Adipose tissue (tissue), 3 donors: ENCODE measurements around the gene TBRG4. TPM values are rescaled to one million over a fixed set of nuclear protein-coding genes. Genes with fewer than 3 reads are reported as not detected.

Experiments
- H3K27ac ChIP-seq: one replicate; pipeline ENCODE4 v1.5.1; 2013; ENCODE audit warnings: low read depth, low read length
- WGBS, 3 donors: extraction: QIAGEN DNeasy Blood & Tissue Kit; methylation state at CpG; one replicate each; pipeline ENCODE4 v1.1.7; 2013; 5-methylcytosine and 5-hydroxymethylcytosine counted together
- polyA plus RNA-seq, 3 donors: library from polyadenylated mRNA; stranded (reverse); fragments of 200-250 nt; gene quantifications; one replicate each; pipeline ENCODE4 v1.2.3, GENCODE V29; 2013
- donor health status: healthy with polysubstance abuse.
- donor health status: Bipolar disorder and iron deficiency.
- donor health status: healthy.

The TBRG4 gene
- polyA plus RNA-seq, 3 donors: 25.3 to 45.6 (median 27.1) TPM

DNA sequence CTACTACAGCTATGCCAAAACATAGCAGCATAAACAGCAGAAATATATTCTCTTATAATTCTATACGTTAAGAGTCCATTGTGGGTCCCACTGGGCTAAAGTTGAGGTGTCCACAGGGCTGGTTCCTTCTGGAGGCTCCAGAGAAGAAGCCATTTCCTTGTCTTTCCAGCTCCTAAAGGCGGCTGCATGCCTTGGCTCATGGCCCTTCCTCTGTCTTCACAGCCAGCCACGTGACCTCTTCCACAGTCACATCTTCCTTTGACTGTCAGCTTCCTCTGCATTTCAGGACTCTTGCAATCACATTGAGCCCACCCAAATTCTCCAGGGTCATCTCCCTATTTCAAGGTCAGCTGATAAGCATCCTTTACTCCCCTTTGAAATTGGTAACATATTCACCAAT lies 40.0 kb downstream of the TBRG4 start:
- H3K27ac ChIP-seq: no peak overlapping the region
- WGBS, 3 donors: 65 to 87% (median 71%) methylated on average over 3 of the region's 3 CpGs

DNA sequence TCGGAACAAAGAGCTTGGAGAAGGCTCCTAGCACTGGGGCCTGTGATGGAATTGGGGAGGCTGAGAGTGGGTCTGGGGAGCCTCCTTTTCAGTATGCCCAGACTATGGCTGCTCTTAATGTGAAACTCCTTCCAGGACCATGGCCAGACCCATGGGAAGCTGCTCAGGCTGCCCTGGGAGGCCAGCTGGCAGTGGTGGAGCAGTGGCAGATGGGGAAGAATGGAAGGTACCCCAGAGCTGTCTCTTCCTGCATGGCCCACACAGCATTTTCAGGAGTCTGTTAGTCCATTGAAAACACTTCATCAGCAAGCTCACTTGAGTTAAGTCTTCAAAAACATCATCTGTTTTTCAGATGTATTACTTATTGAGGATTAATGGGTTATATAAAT lies 41.2 kb downstream of the TBRG4 start:
- WGBS, 3 donors: 88 to 96% (median 92%) methylated on average over 1 of the region's 1 CpG
- H3K27ac ChIP-seq: no peak overlapping the region

DNA sequence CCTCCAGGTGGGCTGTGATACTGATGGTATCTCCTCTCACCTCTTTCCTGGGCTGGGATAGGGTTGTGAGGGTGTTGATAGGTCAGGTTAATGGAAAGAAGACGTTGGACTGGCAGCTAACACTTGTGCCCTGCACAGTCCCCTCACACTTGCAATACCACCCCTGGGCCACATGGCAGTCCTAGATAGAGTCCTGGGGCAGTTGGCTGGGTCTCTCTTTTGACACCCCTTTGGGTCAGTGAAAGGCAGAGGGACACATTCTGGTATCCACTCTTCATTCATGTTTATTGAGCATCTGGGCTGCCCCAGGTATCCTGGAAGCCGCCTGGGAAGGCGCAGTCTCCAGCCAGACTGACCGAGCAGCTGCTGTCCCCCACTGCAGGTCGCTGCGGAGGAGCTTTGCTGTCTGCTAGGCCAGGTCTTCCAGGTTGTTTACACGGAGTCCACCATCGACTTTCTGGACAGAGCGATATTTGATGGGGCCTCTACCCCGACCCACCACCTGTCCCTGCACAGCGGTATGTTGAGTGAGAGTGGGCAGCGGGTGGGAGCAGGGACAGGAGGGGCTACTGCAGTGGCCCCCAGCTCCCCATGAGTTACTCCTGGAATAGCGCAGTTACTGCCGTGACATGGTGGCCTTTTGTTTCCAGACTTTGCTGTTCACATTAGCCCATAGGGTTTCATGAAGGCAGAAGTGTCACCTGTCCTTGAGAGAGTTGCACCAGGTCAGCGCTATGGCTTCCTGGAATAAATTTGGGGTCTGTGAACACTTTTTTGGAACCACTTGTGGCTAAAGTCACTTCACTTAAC lies 41.8 kb downstream of the TBRG4 start:
- 89 to 96% (median 93%) methylated on average over 15 of the region's 15 CpGs for WGBS, 3 donors

DNA sequence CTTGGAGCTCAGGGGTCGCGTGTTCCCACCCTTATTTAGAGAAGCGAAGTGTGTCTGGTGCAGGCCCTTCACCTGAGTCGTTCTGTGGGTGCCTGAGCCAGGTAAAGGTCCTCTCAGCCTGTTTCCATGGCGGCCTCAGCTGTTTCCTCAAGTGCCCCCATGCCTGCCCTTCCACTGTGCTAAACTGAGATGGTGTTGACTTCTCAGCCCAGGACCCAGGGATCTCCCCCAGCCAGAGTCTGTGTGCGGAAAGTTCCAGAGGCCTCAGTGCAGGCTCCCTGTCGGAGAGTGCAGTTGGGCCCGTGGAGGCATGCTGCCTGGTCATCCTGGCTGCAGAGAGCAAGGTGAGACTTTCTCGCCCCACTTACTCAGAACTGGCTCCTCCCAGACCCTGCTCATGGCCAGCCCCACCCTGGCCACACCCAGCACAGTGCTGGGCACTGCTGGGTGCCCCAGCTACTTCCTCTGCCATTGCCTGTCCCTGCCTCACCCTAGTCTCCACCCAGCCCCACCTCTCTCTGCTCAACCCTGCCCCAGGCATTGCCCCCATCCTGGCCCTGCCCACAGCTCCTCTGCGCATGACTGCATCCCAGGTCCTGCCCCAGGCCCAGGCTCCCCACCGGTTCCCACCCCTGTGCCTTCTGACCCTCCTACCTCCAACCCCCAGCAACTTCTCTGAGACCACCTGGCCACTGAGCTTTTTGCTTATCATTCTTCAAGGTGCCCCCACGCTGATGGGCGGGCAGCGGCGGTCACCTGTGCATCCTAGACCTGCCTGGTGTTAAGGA lies 43.1 kb downstream of the TBRG4 start:
- no peak overlapping the region for H3K27ac ChIP-seq
- 95 to 97% (median 95%) methylated on average over 15 of the region's 15 CpGs for WGBS, 3 donors

More for the DNA sequence above, 41.8 kb downstream of the TBRG4 start:
- no peak overlapping the region for H3K27ac ChIP-seq

DNA sequence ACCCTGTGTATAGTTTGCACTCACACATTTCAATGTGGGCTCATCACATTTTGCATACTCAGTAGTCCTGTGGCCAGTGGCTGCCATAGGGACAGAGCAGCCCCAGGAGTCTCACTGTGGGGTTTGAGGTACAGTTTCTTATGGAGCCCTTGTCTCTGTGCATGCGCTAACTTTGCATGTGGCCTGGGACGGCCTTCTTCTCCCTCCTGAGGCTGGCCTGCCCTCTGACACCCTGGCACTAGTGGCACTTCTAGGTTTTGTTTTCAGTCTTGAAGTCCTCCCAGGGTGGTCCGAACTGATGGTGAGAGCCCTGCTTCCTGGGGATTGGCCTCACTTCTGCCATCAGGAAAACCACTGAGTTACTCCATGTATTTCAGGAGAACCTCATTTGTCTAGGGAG lies 43.9 kb downstream of the TBRG4 start:
- H3K27ac ChIP-seq: no peak overlapping the region
- WGBS, 3 donors: 86 to 92% (median 91%) methylated on average over 3 of the region's 3 CpGs

DNA sequence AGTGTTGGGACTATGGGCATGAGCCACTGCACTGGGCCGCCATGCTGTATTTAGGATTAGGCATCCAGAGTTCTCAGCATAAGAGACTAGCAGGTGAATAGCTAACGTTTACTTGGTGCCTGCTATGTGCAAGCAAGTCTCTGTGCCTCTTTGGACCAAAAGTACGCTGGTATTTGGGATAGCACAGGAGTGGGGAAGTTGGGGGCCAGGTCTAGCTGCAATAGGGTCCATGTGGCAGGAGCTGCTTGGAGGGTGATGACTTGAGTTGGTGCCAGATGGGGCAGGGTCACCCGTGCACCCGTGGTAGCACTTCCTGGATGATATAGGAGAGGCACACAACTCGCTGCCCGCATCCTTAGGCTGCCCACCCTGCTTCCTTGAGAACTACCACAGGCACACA lies 45.1 kb downstream of the TBRG4 start:
- WGBS, 3 donors: 76 to 91% (median 76%) methylated on average over 7 of the region's 7 CpGs

DNA sequence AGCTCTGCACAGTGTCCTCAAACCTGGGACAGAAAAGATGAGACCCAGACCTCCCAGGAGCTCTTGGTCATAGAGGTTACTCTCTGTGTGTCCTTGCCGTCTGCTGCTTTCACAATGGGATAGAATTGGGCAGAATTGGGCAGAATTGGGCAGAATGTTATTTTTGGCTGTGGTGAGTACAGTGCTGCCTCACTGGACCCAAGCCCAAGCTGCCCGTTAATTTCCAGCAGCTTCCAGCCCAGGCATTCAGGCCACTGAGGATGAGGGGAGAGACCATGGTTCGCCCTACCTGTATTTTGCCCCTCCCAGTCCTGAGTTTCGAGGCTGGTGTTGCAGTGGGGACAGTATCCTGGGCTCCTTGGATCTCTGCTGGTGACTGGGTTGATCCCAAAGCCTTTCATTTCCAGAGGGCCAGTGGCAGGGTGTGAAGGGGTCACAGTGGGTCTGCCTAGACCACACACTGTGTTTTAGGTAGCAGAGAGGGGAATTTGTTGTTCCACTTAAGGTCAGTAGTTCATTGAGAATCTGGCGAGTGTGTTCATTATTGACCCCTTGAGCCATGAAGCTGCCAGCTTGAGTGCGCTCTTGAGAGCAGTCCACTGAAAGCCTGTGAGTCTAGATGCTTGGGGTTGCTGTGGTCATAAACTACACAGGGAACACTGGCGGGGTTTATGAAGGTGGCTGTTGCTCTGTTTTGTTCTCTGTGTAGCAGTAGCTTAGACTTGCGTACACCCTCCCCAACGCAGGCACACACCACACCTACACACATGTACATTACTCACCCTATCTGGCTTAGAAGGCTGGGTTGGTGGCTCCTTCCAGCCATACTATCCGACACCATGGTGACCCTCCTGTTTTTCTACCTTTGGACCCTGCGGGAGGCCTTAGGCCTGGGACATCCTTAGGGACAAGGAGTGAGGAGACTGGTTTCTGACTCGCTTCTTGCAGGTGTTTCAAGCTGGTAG lies 46.2 kb downstream of the TBRG4 start:
- H3K27ac ChIP-seq: no peak overlapping the region
- 82 to 94% (median 88%) methylated on average over 12 of the region's 12 CpGs for WGBS, 3 donors

More for the DNA sequence above, 45.1 kb downstream of the TBRG4 start:
- H3K27ac ChIP-seq: no peak overlapping the region

DNA sequence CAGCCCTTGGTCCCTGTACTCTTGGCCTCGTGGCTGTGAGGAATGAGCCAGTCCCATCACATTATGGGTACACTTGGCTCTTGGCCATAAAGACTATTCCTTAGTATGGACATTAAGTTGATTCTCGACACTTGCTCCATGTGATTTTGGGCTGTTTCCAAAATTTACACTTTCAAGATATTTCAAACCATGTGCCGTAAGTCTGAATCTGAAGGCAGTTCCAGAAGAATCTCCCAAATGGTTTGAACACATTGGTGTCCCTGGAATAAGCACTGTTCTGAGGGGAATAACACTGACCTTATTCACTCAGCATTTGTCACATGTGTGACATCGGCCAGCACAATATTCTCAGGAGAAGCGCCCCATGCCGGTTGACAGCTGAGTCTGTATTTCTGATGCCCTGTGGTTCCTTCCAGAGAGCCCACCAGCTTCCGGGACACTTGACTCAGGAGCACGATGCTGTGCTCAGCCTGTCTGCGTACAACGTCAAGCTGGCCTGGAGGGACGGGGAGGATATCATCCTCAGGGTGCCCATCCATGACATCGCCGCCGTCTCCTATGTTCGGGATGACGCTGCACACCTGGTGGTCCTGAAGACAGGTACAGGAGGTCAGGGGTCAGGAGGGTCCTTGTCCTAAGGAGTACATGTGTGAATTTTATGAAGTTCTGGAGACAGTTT lies 47.3 kb downstream of the TBRG4 start:
- WGBS, 3 donors: 89 to 98% (median 90%) methylated on average over 16 of the region's 16 CpGs
- H3K27ac ChIP-seq: no peak overlapping the region

DNA sequence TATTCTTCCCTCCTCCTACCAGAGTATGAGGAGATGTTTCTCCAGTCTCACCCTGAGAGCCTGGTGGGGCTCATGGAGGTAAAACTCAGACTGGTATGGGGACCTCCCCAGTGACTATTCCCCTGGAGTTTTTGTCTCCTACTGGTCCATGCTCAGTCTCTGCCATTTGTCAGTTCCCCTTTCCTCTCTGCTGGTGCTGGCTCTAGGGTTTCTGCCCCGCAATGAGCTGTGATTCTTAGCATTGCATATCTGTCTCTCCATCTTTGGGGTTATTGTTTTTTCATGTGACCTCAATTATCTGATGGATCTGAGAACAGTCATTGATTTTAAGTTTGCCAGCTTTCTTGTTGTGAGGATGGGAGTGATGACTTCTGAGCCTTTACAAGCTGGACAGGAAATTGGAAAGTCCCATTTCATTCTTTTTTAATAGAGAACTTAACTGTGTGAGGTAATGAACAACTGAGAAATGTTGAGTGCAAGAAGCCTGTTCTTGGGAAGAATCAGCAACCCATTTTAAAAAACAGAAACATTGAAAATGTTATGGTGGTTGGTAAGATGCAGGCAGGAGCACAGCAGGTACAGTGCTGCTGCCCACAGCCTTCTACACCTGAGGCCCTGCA lies 49.6 kb downstream of the TBRG4 start:
- no peak overlapping the region for H3K27ac ChIP-seq
- WGBS, 3 donors: 83 to 95% (median 92%) methylated on average over 1 of the region's 1 CpG

DNA sequence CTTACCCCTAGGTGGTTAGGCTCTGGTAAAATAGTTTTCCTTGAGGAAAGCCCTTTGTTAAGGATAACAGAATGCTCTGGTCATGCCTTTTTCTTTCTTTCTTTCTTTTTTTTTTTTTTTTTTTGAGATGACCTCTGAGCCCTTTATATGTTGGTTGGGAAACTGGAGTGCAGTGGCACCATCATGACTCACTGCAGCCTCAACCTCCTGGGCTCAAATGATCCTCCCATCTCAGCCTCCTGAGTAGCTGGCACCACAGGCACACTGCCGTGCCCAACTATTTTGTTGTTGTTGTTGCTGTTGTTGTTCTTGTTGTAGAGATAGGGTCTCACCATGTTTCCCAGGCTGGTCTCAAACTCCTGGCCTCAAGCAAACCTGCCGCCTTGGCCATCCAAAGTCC lies 50.1 kb downstream of the TBRG4 start:
- no peak overlapping the region for H3K27ac ChIP-seq
- WGBS, 3 donors: 97 to 99% (median 98%) methylated on average over 2 of the region's 2 CpGs

DNA sequence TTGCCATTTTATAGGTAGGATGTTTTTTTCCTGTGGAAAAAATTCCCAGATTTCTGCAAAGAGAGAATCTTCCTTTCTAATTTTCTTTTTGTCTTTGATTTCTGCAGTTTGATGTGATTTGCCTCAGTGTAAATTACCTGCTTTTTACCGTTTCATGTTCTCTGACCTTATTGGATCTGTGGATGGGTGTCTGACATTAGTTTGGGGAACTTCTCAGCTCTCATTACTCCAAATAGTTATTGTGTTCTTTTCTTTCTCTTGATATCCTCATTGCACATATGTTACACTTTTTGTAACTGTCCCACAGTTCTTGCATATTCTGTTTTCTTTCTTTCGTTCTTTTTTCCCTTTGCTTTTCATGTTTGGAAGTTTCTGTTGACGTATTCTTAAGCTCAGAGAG lies 51.2 kb downstream of the TBRG4 start:
- H3K27ac ChIP-seq: no peak overlapping the region
- whole genome bisulfite sequencing, 3 donors: 96 to 99% (median 98%) methylated on average over 3 of the region's 3 CpGs

DNA sequence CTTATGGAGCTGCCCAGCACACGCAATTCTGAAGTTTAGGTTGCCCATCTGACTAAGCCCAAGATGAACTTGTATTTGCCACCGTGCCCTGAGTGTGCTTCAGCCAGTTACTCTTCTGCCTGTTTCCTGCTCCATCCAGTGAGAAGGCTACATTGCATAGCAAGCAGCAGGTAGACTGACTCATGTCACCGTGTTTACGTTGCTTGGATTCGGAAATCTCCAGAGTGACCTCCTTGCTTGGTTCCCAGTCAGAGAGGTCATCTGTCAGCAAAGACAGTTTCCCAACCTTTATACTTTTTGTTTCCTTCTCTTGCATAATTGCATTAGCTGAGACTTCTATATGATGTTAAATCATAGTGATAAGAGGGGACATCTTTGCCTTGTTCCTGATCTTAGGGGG lies 53.6 kb downstream of the TBRG4 start:
- no peak overlapping the region for H3K27ac ChIP-seq
- WGBS, 3 donors: 85 to 92% (median 90%) methylated on average over 5 of the region's 5 CpGs

DNA sequence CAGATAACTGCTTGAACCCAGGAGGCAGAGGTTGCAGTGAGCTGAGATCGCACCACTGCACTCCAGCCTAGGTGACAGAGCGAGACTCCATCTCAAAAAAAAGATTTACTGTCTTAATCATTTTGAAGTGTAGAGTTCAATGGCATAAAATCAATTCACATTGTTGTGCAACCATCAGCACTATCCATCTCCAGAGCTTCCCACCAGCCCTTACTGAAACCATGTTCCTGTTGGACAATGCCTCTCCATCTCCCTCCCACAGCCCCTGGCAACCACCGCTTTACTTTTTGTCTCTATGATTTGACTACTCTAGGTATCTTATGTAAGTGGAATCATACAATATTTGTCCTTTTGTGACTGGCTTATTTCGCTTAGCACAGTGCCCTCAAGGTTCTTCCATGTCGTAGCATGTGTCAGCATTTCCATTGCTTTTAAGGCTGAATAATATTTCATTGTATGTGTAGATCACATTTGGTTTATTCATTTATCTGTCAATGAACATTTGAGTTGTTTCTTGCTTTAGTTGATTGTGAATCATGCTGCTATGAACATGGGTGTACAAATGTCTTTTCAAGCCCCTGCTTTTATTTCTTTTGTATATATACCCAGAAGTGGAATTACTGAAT lies 55.8 kb downstream of the TBRG4 start:
- no peak overlapping the region for H3K27ac ChIP-seq
- 98 to 99% (median 98%) methylated on average over 5 of the region's 5 CpGs for WGBS, 3 donors

DNA sequence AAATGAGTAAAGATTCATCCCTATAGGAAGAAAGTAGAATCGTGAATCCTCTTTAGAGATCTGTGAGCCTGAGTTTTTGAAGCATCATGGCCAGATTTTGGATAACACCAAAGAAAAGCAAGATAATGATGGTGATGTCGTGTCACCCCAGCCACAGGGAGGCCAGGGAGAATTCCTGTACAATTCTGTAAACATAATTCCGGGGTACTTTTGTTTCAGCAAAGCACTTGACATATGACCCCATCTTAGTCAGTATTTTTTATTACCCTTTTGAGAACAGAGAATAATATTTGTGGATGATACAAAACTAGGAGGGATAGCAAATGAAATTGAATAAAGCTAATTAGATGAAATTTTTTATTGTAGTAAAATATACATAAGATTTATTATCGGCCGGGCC lies 56.5 kb downstream of the TBRG4 start:
- WGBS, 3 donors: 81 to 88% (median 86%) methylated on average over 5 of the region's 5 CpGs
- no peak overlapping the region for H3K27ac ChIP-seq

DNA sequence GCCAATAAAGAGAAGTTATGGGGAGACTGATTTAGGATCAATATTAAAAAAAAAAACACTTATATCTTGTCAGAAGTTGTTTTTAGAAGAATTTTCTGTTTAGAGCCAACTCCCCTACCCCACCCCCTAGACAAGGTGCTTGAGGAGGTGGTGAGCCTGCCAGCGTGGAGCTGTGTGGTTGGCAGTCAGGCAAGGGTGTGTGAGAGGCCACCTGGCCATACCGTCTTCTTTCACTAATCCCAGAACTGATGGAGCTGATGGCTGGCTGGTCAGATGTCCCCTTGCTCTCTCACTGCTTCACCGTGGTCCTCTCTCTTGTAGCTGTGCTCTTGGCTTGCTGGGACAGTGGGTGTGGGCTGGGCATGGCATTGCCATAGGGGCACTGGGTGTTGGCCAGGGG lies 57.1 kb downstream of the TBRG4 start:
- H3K27ac ChIP-seq: no peak overlapping the region
- WGBS, 3 donors: 94 to 96% (median 96%) methylated on average over 3 of the region's 3 CpGs

DNA sequence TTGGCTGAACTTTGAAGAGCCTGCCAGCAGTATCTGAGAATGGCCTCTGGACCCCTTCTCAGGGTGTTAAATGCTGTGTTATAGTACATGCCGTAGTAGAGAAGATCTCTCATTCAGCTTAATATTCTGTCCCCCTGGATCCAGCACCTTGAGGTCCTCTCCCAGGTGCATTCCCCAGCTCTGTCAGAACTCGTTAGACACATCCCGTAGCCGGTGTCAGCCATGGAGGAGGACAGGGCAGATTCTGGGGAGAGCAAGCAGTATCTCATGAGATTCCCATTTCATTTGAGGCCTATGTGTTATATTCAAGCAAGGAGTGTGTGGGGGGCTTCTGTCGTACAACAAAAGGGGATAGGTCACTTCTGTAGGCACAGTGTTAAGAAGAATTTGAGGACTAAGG lies 57.6 kb downstream of the TBRG4 start:
- WGBS, 3 donors: 98 to 100% (median 99%) methylated on average over 5 of the region's 5 CpGs

DNA sequence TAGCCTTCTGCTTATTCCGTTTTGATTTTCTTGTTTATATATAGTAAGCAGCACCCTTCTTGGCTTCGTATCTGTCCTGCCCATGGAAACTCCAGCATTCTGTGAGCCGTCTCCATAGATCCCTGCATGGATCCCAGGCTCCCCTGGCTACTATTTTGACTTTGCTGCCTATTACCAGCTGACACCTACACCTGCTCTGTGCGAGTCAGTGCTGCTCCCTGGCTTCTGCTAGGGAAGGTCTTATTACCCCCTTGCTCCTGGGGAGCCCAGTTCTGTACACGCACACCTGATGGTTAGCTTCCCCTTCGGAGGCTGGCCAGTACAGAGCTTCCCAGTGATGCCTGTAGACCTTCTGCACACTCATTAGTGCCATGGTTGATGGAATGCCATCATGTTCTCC lies 58.1 kb downstream of the TBRG4 start:
- 63 to 99% (median 64%) methylated on average over 6 of the region's 6 CpGs for WGBS, 3 donors
- no peak overlapping the region for H3K27ac ChIP-seq

More for the DNA sequence above, 57.6 kb downstream of the TBRG4 start:
- no peak overlapping the region for H3K27ac ChIP-seq
